Activated CD4-positive, alpha-beta T cell treated with anti-CD3 and anti-CD28 coated beads, Interleukin-2, amount 50 U/mL, for 4 hours (primary cell): Measurements from ENCODE around the gene RRP36.
"Not testable (repeated sequence)": the region's sequence is repeated elsewhere in the genome, so short reads cannot be mapped to it uniquely, and the experiment has no call there.

Source experiments
- DNase-seq, 2 experiments: peaks; one replicate each; pipeline ENCODE4 v3.0.0-alpha.2; 2020

RRP36 gene

DNA sequence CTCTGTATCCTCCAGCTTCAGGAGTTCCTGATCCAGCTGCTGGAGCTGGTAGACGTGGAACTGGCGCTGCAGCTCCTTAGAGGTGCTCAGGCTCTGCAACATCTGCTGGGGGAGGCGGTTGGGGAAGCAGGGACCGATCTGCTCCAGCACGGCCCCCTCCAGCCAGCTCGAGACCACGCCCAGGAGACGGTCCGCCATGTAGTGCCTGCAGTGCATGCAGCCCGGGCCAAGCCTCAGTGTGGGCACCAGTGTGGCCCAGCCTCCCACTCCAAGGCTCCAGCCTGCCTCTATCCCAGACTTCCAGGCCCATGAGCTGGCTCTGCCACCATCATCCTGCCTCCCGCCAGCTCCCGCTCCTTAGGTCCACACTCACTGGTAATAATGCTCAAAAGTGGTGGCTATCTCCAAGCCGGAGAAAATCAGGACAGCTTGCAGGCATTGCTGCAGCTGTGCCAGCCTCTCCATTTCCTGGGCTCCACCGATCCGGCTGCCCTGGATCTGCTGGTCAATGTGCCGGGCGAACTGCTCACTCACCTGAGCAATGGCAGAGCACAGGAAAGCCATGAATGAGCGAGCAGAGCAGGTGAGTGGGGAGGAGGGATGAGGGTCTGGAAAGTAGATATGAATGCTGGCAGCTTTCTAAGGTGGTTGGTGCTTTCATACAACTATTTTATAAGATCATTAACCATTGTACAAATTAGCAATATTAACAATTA lies 19.3 kb downstream of the RRP36 start:
- no peak for DNase-seq

DNA sequence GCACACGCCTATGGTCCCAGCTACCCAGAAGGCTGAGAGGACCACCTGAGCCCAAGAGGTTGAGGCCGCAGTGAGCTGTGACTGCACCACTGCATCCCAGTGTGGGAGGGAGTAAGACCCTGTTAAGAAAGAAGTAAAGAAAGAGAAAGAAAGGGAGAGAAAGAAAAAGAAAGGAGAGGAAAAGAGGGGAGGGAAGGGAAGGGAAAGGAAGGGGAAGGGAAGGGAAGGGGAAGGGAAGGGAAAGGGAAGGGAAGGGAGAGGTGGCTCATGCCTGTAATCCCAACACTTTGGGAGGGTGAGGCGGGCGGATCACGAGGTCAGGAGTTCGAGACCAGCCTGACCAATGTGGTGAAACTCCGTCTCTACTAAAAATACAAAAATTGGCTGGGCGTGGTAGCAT lies 20.1 kb downstream of the RRP36 start:
- not testable (repeated sequence) for DNase-seq

DNA sequence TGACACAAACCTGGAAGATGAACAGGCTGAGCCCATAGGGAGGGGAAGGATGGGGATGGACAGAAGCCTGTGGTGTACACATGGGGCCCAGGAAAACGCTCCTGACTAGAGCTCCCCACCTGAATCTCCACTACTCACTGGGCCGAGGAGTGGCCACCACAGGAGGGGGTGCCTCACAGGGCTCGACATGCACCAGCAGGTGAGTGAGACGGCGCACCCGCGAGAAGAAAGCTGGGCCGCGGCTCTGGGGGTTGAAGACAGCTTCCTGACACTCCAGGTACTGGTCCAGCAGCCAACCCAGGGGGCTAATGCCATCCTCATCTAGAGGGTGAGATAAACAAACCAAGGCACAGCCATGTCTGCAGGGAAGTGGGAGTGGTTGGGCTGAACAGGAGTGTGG lies 21.9 kb downstream of the RRP36 start:
- no peak for DNase-seq

DNA sequence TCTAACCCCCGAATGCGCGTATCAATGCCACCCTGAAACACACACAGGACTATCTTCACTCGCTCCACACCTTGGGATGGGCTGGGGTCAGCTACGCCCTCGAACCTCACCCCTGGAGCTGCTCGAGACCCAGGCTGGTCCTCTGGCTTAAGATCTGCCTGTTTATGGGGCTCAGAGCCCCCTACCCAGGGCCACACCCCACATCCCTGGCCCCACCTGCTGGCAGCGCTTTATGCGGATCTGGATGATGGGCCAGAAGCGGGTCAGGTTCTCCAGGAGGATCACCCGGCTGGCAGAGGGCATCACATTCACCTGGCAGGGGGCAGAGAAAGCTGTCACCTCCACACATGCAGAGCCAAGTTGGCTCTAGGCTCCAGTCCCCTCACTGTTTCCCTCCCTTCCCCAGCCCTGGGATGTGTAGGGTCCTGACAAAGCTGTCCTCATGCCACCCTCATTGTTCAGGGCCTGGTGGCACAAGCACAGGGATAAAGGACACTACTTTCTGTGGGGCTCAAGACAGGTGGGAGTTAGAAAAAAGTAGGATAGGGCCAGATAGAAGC lies 24.0 kb downstream of the RRP36 start:
- DNase-seq = no peak

DNA sequence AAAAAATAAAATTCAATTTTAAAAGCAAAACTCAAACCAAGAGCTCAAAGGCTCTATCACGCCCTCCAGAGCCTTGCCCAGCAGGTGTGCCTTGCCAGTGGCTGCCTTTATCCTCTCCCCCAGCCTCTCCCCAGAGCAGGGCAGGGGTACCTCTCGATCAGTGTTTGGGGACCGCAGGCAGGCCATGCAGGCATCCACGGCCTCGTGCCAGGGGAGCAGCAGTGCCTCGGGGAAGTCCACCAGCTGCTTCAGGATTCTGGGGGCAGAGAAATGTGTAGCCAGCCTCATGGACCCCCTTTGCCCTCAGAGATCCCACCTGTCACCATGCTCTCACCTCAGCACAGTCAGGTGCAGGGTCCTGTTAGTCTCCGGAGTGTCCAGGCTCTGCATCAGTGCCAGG lies 26.6 kb downstream of the RRP36 start:
- no peak for DNase-seq

DNA sequence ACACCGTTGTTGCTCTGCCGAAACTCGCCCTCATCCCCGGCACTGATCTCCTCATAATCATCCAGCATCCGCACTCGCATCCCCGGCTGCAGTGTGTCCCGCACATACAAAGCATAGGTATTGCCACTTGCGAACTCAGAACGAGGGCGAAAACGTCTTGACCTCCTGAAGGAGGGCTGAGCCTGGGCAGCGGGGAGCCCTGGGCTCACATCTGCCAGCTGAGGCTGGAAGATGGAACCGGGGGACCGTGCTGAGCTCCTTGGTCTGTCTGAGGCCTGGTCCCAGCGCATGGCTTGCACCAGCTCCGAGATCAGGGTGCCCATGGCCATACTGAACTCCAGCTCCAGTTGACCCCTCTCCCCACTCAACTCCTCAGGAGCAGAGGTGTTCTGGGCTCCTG lies 29.6 kb downstream of the RRP36 start:
- DNase-seq = no peak

DNA sequence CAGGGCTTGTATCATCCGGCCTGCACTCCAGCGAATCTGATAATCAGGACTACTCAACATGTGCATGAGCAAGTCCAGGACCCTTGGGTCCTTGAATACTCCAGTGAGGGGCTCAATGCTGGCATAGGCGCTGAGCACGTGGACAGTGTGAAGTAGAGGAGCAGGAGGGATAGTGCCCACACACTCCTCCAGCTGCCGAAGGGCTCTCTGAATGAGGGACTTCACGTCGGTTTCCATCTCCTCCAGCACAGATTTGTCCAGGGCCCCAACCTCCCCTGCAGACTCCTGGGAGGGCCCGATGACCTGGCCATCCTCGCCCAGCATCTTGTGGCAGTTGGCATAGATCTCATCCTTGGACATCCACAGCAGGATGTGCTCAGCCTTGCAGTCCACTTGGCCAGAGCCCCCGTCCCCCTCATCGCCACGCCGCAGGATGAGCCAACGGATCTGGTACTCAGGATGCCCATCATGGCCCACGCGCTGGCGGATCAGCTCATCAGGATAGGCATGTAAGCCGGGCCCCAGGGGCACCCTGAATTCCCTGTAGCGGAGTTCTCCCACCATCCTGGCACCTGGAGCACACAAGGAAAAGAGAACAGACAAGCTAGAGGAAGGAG lies 30.9 kb downstream of the RRP36 start:
- DNase-seq = no peak

DNA sequence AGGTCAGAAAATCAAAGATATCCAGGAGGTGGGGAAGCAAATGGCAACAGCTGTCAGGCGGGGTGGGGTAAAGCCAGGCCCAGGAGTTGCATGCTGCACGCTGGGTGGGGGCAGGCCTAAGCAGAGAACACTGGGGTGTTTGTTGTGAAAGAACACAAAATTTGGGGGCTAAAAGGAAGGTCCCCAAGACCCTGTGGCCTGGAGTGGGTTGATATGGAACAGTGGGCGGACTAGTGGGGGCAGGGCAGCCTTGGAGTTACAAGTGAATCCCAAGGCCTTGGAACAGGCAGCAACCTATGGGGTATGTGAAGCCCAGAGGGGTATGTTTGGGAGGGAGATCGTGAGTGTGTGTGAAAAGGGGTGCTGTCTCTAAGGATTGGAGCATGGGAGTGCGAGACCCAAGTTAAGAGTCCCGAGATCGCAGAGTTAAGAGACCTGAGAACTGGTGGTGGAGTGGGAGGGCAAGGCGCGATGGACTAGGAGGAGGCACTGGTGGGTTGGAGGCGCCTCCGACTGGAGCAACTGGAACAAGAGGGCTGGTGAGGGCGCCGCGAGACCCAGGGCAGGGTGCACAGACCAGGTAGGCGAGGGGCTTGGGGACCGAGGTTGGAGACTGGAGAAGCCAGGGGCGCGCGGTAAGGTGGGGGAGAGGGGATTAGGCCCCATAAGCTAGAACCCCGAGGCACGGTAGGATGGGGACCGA lies 31.6 kb downstream of the RRP36 start:
- DNase-seq = peak; percentile 5 to 10

DNA sequence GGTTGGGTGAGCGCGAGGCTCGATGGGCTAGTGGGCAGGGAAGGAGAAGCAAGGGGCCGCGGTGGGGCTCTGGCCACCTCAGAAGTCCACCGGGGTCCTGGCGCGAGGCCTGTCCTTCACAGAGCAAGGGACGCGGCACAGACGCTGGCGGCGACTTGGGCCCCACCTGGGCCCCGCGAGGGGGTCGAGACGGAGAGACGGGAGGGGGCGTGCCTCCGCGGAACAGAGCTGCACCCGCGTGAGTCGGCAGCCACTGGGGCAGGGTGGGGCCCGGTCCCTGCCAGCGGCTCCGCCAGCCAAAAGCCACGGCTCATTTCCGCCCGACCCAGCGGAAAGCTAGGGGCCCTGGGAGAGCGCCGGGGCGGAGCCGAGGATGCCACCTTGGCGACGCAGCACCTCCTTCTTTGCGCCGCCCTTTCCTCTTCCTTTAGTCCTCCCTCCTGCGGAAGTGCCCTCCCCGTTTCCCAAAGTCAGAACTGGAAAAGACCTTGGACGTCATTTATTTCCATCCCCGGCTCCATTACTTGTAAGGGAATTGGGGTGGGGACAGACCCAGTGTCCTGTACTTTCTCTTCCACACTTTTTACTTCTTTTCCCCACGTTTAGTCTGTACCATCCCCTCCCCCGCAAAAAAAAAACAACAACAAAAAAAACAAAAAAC lies 32.3 kb downstream of the RRP36 start, which contains the start of gene CUL7:
TSS of gene CUL7 (minus strand) at position 307 of the 661 bp plus-strand sequence. CDS start 1,063 bp downstream, outside the sequence.
- DNase-seq = peak; percentile 83 to 84

DNA sequence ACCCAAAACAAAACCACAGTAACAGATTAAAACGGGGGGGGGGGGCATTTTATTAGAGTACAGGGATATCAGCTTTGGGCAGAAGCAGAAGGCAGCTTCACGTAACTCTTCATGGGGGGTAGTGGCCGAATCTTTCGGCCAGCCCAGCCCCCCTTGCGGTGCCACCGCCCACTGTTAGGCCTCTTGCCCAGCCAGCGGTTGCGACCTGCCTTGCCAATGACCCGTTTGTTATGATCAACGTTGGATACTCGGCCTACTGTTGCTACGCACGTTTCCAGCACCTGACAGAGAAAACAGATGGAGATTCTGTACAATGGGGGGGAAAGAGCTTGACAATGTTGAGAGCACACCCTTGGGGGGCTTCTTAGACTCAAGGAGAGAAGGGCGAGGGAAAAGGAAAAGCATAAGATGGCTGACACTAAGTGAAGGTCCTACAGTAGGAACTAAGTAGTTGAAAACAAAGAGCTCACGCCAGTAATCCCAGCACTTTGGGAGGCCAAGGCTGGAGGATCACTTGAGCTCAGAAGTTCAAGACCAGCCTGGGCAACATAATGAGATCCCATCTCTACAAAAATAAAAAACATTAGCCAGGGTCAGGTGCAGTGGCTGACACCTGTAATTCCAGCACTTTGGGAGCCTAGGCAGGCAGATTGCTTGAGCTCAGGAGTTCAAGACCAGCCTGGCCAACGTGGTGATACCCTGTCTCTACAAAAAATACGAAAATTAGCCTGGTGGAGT lies 33.0 kb downstream of the RRP36 start:
- DNase-seq = no peak

DNA sequence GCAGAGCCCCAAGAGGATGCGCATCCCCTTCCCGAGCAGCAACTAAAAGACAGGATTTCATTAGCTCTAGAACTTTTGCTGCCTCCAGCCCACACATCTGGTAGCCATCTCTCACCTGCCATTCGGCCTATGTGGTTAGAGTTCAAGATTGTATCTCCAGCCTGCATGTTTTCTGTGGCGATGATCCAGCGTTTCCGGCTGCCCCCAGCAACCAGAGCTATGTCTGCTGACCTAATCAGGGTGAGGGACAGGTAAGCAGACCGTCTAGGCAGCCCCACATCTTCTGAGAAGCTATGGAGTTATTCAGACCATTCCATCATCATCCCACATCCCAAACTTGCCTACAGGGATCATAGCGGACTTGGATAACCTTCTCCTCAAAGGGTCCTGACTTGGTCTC lies 34.5 kb downstream of the RRP36 start:
- no peak for DNase-seq

DNA sequence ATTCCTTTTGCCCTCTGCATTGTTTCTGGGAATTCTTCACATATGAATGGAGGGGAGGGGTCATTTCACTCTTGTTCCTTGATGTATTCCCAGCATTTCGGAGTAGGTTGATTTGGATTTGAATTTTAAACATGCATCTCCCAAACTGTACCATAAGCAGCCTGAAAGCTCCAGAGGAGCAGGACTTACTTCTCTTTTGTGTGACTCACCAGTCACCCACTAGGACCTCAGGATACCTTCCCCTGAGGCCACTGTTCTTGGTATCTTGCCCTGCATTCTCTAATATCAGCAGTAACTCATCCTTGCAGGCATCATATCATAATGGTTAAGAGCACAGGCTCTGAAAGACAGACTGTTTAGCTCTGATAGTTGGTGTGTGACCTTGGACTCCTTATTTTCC lies 37.1 kb downstream of the RRP36 start:
- DNase-seq = no peak

DNA sequence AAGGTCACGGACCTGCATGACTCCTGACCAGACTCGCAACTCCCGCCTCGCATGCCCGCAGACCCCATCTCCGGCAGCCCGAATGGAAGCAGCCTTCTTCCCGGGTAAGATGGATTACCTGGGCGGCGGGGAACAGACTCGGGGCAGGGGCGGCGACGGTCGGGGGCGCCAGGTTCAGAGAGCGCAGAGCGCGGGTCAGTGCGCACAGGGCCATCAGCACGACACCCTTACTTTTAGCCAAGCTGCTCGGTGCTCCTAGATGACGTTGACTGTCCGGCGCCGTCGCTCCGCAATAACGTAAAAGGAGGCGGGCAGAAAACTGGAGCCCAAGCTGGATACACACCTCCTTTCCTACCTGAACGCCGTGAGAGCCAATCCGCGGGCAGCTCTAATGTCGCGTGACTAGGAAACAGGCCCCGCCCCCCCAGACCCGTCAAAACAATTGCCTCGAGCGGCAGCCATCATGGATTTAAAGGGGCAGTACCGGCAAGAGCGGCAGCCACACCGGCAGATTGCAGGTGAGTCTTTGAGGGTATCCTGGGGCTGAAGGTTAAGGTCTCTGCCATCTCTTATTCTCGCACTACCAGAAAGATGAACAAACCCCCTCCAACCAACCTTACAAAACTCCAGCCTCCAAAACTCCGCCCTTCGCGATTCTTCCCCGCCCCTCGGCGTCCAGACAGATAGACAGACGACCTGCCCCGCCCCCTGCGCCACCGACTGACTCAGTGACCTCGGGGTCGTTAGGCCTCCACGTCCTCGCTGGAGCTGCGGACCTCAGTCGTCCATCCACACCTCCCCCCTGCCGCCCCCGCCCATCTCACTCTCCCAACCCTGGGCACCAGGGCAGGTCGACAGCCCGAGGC lies 38.0 kb downstream of the RRP36 start, which contains the start of the genes KLC4 and MRPL2:
TSS of gene KLC4 (plus strand) at position 464 of the 866 bp plus-strand sequence. CDS start 1,705 bp downstream, outside the sequence.
TSS of gene MRPL2 (minus strand) at position 267 of the 866 bp plus-strand sequence. CDS start at position 214, 53 bp downstream.
- DNase-seq = peak; percentile 97 to 98

DNA sequence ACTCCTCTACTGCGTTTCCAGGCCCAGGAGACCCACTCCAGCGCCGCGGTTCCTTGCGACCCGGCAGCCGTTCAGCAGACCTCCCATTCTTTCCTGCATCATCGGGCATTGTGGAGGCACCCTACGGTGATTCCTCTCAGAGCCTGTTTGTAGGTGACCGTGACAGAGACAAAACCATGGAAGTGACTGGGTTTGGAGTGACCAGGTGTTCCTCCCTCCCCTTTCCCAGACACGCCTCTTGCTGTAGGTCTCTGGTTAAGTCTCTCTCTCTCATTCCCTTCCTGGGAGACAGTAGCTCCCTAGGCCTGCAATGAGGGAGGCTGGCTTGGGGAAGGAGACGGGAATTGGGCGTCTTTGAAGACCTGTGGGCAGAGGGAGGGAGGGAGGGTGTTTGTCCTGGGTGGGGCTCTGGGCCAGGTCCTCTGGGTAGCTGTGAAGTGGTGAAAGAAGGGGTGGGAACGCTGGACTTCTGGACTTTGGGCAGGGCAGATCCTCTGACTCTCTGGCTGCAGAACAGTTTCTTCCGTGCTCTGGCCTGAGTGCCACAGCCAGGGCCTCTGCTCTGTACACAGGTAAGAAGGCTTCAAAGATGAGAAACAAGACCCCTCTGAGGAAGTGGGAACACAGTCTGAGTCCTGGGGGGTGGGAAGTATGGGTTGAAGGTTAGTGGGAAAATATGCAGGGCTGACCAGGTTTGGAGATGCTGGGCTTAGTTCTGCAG lies 38.8 kb downstream of the RRP36 start:
- no peak for DNase-seq

DNA sequence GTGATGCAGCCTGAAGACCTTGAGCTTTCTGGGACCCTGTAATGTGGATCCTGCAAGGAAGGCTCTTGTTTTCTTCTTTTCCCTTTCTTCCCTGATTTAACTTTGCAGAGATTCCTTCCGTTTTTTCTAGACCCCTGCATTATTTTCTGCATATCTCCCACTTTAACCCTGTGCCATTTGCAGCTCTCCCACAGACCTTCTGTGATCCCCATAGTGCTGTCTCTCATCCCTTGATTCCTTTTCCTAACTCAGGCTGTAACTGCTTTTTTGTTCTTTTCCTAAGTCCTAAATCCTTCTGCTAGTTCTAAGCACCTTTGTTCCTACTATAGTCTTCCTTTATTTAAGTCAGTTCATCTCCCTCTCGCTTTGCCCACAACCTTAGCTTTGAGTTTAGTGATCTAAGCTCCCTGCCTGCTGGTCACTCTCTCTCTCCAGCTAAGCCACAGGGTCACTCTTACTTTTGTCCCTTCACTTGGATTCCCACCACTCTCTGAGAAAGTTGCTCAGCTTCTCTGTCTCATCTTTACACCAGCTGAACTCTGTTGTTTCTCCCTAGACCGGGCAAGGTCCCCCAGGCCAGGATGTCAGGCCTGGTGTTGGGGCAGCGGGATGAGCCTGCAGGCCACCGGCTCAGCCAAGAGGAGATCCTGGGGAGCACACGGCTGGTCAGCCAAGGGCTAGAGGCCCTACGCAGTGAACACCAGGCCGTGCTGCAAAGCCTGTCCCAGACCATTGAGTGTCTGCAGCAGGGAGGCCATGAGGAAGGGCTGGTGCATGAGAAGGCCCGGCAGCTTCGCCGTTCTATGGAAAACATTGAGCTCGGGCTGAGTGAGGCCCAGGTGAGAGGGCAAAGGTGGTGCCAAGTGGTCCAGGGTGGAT lies 39.6 kb downstream of the RRP36 start:
- DNase-seq = no peak

DNA sequence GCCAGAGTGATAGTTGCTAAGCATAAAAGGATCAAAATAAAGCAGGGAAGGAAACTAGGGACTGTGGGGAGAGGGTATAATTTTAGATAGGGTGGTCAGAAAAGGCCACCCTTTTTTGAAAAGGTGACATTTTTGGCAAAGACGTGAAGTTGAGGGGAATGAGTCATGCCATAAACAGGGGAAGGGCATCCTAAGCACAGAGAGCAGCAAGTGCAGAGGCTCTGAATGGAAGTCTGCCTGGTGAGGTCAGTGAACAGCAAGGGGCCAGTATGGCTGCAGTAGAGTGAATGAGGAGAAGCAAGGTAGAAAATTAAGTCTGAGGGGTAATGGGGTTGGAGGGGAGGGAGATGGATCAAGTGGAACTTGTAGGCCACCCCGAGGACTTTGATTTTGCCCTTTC lies 40.4 kb downstream of the RRP36 start:
- no peak for DNase-seq

DNA sequence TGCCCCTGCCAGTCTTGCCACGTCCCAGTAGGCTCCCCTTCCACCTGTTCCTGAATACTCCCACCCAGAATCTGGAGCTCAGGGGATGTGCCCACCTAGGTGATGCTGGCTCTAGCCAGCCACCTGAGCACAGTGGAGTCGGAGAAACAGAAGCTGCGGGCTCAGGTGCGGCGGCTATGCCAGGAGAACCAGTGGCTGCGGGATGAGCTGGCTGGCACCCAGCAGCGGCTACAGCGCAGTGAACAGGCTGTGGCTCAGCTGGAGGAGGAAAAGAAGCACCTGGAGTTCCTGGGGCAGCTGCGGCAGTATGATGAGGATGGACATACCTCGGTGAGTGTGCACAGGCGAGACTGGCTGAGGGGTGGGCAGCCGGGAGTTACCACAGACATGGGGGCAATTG lies 41.4 kb downstream of the RRP36 start:
- DNase-seq = no peak

DNA sequence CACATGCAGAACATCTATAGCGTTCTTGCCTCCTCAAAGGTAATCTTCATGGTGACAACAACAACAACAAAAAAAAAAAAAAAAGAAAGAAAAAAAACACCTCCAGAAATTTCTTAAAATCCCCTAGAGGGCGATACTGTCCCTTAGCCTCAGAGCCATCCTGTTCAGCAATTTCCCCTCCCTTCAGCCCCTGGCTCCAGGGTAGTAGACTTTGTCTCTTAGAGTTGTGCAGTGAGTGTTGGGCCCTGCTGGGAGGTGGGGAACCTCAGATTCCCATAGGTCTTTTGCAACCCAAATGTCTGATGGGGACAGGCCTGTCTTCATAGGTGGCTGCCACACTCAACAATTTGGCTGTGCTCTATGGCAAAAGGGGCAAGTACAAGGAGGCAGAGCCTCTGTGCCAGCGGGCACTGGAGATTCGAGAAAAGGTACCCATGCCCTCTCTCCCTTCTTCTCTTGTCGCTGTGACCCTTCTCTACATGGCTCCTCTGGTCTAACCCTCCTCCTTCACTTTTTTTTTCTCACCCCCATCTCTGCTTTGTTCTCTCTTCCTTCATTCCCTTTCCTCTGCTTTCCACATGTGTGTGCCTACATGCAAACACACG lies 48.7 kb downstream of the RRP36 start:
- DNase-seq = no peak
